DND-41 (cell line): ENCODE measurements around the gene NCAPD3.

Source experiments
- CTCF ChIP-seq: IDR thresholded peaks from 2 replicates; pipeline ENCODE4 v1.5.1; 2012; ENCODE audit warnings: borderline replicate concordance, low read length, moderate library complexity, mild to moderate bottlenecking; ENCODE audit not compliant: poor library complexity, severe bottlenecking; ENCODE audit errors: extremely low read depth
- EZH2 ChIP-seq: IDR thresholded peaks from 3 replicates; pipeline ENCODE4 v1.6.1; 2012; ENCODE audit warnings: borderline replicate concordance, low read depth, mild to moderate bottlenecking, moderate library complexity, low read length, inconsistent platforms; ENCODE audit not compliant: severe bottlenecking

DNA sequence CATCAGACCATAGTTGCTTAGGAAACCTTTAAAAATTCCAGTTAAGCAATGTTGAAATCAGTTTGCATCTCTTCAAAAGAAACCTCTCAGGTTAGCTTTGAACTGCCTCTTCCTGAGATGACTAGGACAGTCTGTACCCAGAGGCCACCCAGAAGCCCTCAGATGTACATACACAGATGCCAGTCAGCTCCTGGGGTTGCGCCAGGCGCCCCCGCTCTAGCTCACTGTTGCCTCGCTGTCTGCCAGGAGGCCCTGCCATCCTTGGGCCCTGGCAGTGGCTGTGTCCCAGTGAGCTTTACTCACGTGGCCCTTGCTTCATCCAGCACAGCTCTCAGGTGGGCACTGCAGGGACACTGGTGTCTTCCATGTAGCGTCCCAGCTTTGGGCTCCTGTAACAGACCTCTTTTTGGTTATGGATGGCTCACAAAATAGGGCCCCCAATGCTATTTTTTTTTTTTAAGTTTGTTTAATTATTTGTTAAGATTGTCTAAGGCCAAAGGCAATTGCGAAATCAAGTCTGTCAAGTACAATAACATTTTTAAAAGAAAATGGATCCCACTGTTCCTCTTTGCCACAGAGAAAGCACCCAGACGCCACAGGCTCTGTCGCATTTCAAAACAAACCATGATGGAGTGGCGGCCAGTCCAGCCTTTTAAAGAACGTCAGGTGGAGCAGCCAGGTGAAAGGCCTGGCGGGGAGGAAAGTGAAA, 73.4 kb downstream of the NCAPD3 start:
- TF ChIP-seq EZH2 (no peak), CTCF (no peak)
